WERI-Rb-1 (cell line): ENCODE measurements around the gene OR7G1.

Source experiments
- DNase-seq: peaks from one replicate; pipeline ENCODE4 v3.0.0-alpha.2; 2020
- H3K27ac ChIP-seq: fragments of 250-450 bp; sonication (Bioruptor Pico); 2 replicates; pipeline ENCODE4 v1.5.1; 2020; ENCODE audit warnings: mild to moderate bottlenecking, moderate library complexity
- H3K27me3 ChIP-seq: fragments of 250-450 bp; sonication (Bioruptor Pico); 2 replicates; pipeline ENCODE4 v1.5.1; 2021; ENCODE audit warnings: mild to moderate bottlenecking, low read depth, moderate library complexity; ENCODE audit not compliant: insufficient read depth, severe bottlenecking
- H3K36me3 ChIP-seq: fragments of 250-450 bp; sonication (Bioruptor Pico); 2 replicates; pipeline ENCODE4 v1.5.1; 2020; ENCODE audit warnings: mild to moderate bottlenecking, moderate library complexity
- H3K4me3 ChIP-seq: 2 replicates; pipeline ENCODE4 v1.5.1; 2011; ENCODE audit warnings: low read depth, mild to moderate bottlenecking, control low read depth, low read length
- H3K9me3 ChIP-seq: fragments of 250-450 bp; sonication (Bioruptor Pico); 2 replicates; pipeline ENCODE4 v1.5.1; 2021; ENCODE audit warnings: mild to moderate bottlenecking, moderate library complexity; ENCODE audit not compliant: severe bottlenecking
- CTCF ChIP-seq: IDR thresholded peaks from 2 replicates; pipeline ENCODE4 v1.5.1; 2011; ENCODE audit warnings: low read depth, mild to moderate bottlenecking, control low read depth, inconsistent platforms, low read length

Gene OR7G1

DNA sequence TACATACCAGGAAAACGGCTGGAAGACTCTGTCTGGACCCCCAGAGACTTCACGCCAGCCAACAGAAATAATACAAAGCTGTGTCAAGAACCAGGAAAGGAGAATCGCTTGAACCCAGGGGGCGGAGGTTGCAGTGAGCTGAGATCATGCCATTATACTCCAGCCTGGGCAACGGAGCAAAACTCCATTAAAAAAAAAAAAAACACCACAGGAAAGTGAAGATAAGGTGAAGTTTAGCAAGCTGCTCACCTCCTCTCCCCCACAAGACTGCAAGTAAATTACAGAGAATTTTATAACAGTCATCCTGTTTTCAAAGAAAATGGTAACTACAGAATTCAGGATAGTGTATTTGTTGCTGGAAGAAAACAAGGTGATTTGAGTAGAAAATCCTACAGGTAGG, 984 bp upstream of the OR7G1 start:
- H3K4me3 ChIP-seq: no peak overlapping the region
- TF ChIP-seq CTCF: no peak
- no peak for DNase-seq
- H3K27me3 ChIP-seq: peaks cover 54% of the 10 kb centered on the region
- no peaks in the 10 kb centered on the region for H3K9me3 ChIP-seq
- no peaks in the 10 kb centered on the region for H3K36me3 ChIP-seq
- no peak overlapping the region for H3K27ac ChIP-seq

GRCh38 chr19:9109959-9110358, 5.6 kb downstream of the OR7G1 start:
- no peak for TF ChIP-seq CTCF
- Histone ChIP-seq H3K4me3 (no peak overlapping the region), H3K27me3 (peaks cover 56% of the 10 kb centered on the region), H3K9me3 (no peaks in the 10 kb centered on the region), H3K36me3 (no peaks in the 10 kb centered on the region), H3K27ac (no peak overlapping the region)
- no peak for DNase-seq

- Histone ChIP-seq H3K9me3 (no peaks in the 10 kb centered on the region), H3K4me3 (no peak within 1 kb of the TSS), H3K27me3 (peaks cover 60% of the 10 kb centered on the region), H3K36me3 (no peaks in the 10 kb centered on the region), H3K27ac (no peak within 1 kb of the TSS)
- TF ChIP-seq CTCF: no peak
- no peak for DNase-seq
Observed at GRCh38 chr19:9107375-9107774, 8.2 kb downstream of the OR7G1 start, which contains the start of gene OR7G2. TSS of gene OR7G2 (minus strand) at chr19:9107475. CDS start at chr19:9103243, 4,232 bp downstream.

DNA sequence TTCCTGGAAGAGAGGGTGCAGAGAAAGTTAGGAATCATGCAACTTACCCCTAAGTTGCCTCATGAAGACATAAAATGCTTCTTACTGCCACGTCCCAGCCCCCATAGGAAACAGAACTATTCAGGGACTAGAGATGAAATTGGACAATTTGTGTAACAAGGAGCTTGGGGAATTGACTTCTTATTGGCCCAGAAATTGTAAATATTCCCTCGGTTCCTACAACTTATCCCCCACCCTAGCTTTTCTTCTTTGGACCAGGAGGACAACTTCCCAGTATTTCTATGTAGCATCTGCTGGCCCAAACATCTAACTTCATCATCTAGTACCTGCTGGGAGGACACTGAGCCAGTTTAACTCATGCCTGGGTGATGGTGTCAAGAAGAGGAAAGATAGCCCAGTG, 28.8 kb downstream of the OR7G1 start, which contains the start of gene OR1M1:
Gene OR1M1 (plus strand): TSS at position 301 of the 400 bp plus-strand sequence. CDS start 6,184 bp downstream, outside the sequence.
- H3K27me3 ChIP-seq: peaks cover 67% of the 10 kb centered on the region
- H3K27ac ChIP-seq: no peak within 1 kb of the TSS
- no peak within 1 kb of the TSS for H3K4me3 ChIP-seq
- TF ChIP-seq CTCF: no peak
- no peak for DNase-seq
- peaks cover 3% of the 10 kb centered on the region for H3K9me3 ChIP-seq
- no peaks in the 10 kb centered on the region for H3K36me3 ChIP-seq

DNA sequence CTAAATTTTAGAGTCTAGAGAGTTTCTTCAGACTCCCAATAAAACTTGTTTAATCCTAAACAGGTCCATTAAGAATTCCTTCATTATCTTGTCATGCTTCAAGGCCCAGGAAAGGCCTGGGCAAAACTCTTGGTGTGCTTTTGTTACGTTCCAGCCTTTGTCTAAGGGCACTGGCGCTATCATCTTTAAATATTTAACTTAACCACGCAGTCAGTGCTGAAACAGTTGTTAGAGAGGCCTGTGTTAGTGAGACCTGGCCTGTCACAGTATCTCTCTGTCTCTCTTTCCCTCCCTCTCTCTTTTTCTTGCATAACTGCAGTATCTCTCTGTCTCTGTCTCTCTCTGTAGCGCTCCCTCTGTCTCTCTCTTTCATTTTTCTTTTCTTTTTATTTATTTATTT, 36.9 kb downstream of the OR7G1 start:
- peaks cover 68% of the 10 kb centered on the region for H3K27me3 ChIP-seq
- no peak for DNase-seq
- TF ChIP-seq CTCF: no peak
- H3K9me3 ChIP-seq: peaks cover 3% of the 10 kb centered on the region
- H3K27ac ChIP-seq: no peak overlapping the region
- no peak overlapping the region for H3K4me3 ChIP-seq
- H3K36me3 ChIP-seq: no peaks in the 10 kb centered on the region

DNA sequence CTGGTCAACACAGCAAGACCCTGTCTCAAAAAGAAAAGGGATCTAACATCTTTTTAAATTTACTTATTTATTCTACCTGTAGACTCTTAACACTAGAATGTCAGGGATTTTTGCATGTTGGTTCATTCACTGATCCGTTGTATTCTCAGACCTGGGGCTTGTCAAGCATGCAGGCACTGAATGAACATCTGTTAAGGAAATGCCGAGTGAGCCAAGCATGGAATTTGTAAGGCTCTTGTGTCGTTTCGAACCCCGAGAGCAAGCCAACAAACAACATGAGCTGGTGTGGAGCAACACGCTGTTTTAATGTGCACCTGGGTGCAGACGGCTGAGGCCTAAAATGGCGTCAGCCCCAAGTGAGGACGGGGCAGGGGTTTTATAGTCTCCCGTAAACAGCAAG, 38.7 kb downstream of the OR7G1 start:
- Histone ChIP-seq H3K9me3 (peaks cover 3% of the 10 kb centered on the region), H3K36me3 (no peaks in the 10 kb centered on the region), H3K27me3 (peaks cover 70% of the 10 kb centered on the region), H3K27ac (no peak overlapping the region), H3K4me3 (no peak overlapping the region)
- no peak for TF ChIP-seq CTCF
- DNase-seq: no peak
